ENCODE results near the gene UPF2. TPM values are rescaled to one million over a fixed set of nuclear protein-coding genes. Genes with fewer than 3 reads are reported as not detected.

UPF2 gene
- total and polyA plus RNA-seq, 2 of the 13 experiments (the other 11 are each of a cell fraction or from before 2014, with no cell fraction given) = 6.2 to 14.5 TPM

DNA sequence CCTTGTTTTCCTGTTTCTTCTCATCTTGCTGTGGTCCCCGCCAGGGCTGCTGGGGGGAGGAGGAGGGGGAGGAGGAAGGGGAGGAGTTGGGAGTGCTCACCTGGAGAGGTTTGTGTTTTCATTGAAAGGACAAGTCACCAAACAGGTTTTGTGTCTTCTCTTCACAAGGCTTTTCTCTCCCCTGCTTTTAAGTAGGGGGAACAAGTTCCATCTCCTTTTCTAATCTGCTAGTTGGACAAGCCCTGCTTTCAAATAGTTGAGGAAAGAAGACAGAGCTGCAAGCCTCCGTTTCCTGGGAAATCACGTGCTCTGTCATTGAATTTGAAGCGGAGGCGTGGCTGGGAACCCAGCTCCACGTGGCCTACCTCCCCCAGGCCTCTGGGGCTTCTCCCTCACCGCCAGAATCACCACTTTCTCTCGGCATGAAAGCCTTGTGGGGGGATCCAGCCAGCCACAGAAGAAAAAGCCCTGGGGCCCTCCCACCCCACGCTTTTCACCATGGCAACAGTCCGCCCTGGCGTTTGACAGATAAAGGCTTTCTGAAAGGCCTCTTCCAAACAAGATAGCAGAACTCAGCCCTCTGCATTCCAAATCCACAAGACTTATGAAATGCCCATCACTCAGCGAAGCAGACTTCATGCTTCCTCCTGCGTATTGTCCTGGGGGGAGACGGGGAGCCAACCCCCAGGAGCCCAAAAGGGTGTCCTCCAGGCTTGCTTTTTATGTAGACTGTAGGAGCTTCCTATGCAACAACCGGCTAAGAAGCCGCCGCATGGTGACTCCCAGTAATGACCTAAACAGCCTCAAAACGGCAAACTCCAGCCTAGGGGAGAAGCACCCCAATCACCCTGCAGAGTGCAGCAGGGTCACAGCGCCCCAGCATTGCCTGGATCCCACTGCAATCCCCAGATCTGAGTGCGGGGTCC, 167.8 kb downstream of the UPF2 start (continued):
- TF ChIP-seq TGIF2 (CRISPR knock-in tag; IDR thresholded peaks at IDR 0.05) = peak; percentile 84
- no peak for TF ChIP-seq CENPT (CRISPR knock-in tag; IDR thresholded peaks at IDR 0.05; ENCODE audit: low read depth)
- TF ChIP-seq, protein P1, sequence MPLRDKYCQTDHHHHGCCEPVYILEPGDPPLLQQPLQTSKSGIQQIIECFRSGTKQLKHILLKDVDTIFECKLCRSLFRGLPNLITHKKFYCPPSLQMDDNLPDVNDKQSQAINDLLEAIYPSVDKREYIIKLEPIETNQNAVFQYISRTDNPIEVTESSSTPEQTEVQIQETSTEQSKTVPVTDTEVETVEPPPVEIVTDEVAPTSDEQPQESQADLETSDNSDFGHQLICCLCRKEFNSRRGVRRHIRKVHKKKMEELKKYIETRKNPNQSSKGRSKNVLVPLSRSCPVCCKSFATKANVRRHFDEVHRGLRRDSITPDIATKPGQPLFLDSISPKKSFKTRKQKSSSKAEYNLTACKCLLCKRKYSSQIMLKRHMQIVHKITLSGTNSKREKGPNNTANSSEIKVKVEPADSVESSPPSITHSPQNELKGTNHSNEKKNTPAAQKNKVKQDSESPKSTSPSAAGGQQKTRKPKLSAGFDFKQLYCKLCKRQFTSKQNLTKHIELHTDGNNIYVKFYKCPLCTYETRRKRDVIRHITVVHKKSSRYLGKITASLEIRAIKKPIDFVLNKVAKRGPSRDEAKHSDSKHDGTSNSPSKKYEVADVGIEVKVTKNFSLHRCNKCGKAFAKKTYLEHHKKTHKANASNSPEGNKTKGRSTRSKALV (CRISPR knock-in tag; IDR thresholded peaks at IDR 0.05) = no peak; the same call in 1 of the 2 replicates
- TF ChIP-seq, protein P2, sequence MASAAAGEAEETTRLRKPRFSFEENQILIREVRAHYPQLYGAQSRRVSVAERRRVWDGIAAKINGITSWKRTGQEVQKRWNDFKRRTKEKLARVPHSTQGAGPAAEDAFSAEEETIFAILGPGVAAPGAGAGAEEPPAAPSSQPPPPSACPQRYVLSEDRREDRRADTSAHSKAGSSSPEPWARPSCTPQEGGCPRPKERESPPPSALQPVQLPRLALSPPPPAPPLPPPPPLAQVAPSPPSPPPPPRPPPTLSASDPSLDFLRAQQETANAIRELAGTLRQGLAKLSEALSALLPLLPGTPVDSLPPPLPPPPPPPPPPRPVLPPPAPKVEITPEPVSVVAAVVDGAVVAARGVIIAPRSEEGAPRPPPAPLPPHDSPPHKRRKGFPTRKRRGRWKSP (CRISPR knock-in tag; IDR thresholded peaks at IDR 0.05) = peak; percentile 79
- no peak for TF ChIP-seq FOXP1 (IDR thresholded peaks at IDR 0.05)
- no peak for TF ChIP-seq FOXP1 (CRISPR knock-in tag; IDR thresholded peaks at IDR 0.05)
- no peak for TF ChIP-seq ZNF672 (CRISPR knock-in tag; IDR thresholded peaks at IDR 0.05)
- peak; percentile 35; the same call in 1 of the 2 replicates for TF ChIP-seq MIXL1 (CRISPR knock-in tag; IDR thresholded peaks at IDR 0.05)
- TF ChIP-seq, protein P3, sequence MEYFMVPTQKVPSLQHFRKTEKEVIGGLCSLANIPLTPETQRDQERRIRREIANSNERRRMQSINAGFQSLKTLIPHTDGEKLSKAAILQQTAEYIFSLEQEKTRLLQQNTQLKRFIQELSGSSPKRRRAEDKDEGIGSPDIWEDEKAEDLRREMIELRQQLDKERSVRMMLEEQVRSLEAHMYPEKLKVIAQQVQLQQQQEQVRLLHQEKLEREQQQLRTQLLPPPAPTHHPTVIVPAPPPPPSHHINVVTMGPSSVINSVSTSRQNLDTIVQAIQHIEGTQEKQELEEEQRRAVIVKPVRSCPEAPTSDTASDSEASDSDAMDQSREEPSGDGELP (IDR thresholded peaks at IDR 0.05; ENCODE audit: borderline replicate concordance, low read depth) = peak; percentile 24; the same call in 1 of the 2 replicates
- no peak for TF ChIP-seq LCORL (IDR thresholded peaks at IDR 0.05)
- TF ChIP-seq LCORL (CRISPR knock-in tag; IDR thresholded peaks at IDR 0.05) = 0 out of 2 replicates have a peak, but pooled peaks have one; percentile 32
- TF ChIP-seq, protein P4, sequence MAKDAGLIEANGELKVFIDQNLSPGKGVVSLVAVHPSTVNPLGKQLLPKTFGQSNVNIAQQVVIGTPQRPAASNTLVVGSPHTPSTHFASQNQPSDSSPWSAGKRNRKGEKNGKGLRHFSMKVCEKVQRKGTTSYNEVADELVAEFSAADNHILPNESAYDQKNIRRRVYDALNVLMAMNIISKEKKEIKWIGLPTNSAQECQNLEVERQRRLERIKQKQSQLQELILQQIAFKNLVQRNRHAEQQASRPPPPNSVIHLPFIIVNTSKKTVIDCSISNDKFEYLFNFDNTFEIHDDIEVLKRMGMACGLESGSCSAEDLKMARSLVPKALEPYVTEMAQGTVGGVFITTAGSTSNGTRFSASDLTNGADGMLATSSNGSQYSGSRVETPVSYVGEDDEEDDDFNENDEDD (CRISPR knock-in tag; IDR thresholded peaks at IDR 0.05; ENCODE audit: borderline replicate concordance) = peak; percentile 82; the same call in 1 of the 2 replicates
- peak; percentile 36; the same call in 1 of the 2 replicates for TF ChIP-seq ZNF607 (CRISPR knock-in tag; IDR thresholded peaks at IDR 0.05; ENCODE audit: borderline replicate concordance)
- peak; percentile 61 for TF ChIP-seq PITX1 (CRISPR knock-in tag; IDR thresholded peaks at IDR 0.05)
- TF ChIP-seq HIVEP1 (CRISPR knock-in tag; IDR thresholded peaks at IDR 0.05) = peak; percentile 47; the same call in 1 of the 2 replicates
- TF ChIP-seq, protein P5, sequence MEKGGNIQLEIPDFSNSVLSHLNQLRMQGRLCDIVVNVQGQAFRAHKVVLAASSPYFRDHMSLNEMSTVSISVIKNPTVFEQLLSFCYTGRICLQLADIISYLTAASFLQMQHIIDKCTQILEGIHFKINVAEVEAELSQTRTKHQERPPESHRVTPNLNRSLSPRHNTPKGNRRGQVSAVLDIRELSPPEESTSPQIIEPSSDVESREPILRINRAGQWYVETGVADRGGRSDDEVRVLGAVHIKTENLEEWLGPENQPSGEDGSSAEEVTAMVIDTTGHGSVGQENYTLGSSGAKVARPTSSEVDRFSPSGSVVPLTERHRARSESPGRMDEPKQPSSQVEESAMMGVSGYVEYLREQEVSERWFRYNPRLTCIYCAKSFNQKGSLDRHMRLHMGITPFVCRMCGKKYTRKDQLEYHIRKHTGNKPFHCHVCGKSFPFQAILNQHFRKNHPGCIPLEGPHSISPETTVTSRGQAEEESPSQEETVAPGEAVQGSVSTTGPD (CRISPR knock-in tag; IDR thresholded peaks at IDR 0.05) = no peak
- TF ChIP-seq ZKSCAN8 (CRISPR knock-in tag; IDR thresholded peaks at IDR 0.05; ENCODE audit: borderline replicate concordance) = peak; percentile 34; the same call in 1 of the 2 replicates
